ENCODE measurements around the gene RFT1. TPM values are rescaled to one million over a fixed set of nuclear protein-coding genes. Genes with fewer than 3 reads are reported as not detected.

Gene RFT1
- total RNA-seq, 4 donors from 2014 or later, result 9.0 to 19.8 (median 10.8) TPM

GRCh38 chr3:53097887-53098286 lies 32.3 kb downstream of the RFT1 start:
- Histone ChIP-seq H3K27me3 (no peaks in the 10 kb centered on the region), H3K27ac (no peak overlapping the region), H3K4me3 (no peak overlapping the region), H3K36me3 (peaks cover 0 to 48% (median 0%) of the 10 kb centered on the region in 3 donors), H3K9me3 (no peaks in the 10 kb centered on the region), H3K4me1 (no peaks in the 10 kb centered on the region)
- no peak for DNase-seq
- TF ChIP-seq CTCF (IDR thresholded peaks at IDR 0.05) (no peak), POLR2A (IDR thresholded peaks at IDR 0.05) (no peak)

GRCh38 chr3:53092942-53093341 lies 37.3 kb downstream of the RFT1 start:
- DNase-seq, result no peak
- Histone ChIP-seq H3K27ac (no peak overlapping the region), H3K4me1 (no peaks in the 10 kb centered on the region), H3K4me3 (no peak overlapping the region), H3K9me3 (no peaks in the 10 kb centered on the region), H3K27me3 (no peaks in the 10 kb centered on the region), H3K36me3 (peaks cover 0 to 45% (median 0%) of the 10 kb centered on the region in 3 donors)
- TF ChIP-seq CTCF (IDR thresholded peaks at IDR 0.05) (no peak), POLR2A (IDR thresholded peaks at IDR 0.05) (no peak)

GRCh38 chr3:53092216-53092615 lies 38.0 kb downstream of the RFT1 start:
- no peak for DNase-seq
- H3K4me3 ChIP-seq, result no peak overlapping the region
- H3K4me1 ChIP-seq, result no peaks in the 10 kb centered on the region
- H3K27me3 ChIP-seq, result no peaks in the 10 kb centered on the region
- TF ChIP-seq CTCF (IDR thresholded peaks at IDR 0.05), result no peak
- no peak for TF ChIP-seq POLR2A (IDR thresholded peaks at IDR 0.05)
- H3K9me3 ChIP-seq, result no peaks in the 10 kb centered on the region
- H3K27ac ChIP-seq, result no peak overlapping the region
- H3K36me3 ChIP-seq, result peaks cover 0 to 45% (median 0%) of the 10 kb centered on the region in 3 donors

GRCh38 chr3:53091011-53091410 lies 39.2 kb downstream of the RFT1 start:
- H3K4me1 ChIP-seq, result no peaks in the 10 kb centered on the region
- no peaks in the 10 kb centered on the region for H3K9me3 ChIP-seq
- no peak overlapping the region for H3K4me3 ChIP-seq
- no peaks in the 10 kb centered on the region for H3K27me3 ChIP-seq
- no peak for DNase-seq
- no peak overlapping the region for H3K27ac ChIP-seq
- H3K36me3 ChIP-seq, result peaks cover 0 to 45% (median 0%) of the 10 kb centered on the region in 3 donors
- TF ChIP-seq CTCF (IDR thresholded peaks at IDR 0.05), result no peak

GRCh38 chr3:53089511-53089910 lies 40.7 kb downstream of the RFT1 start:
- H3K27me3 ChIP-seq, result no peaks in the 10 kb centered on the region
- TF ChIP-seq CTCF (IDR thresholded peaks at IDR 0.05) (no peak), POLR2A (IDR thresholded peaks at IDR 0.05) (no peak)
- no peaks in the 10 kb centered on the region for H3K9me3 ChIP-seq
- H3K4me1 ChIP-seq, result no peaks in the 10 kb centered on the region
- DNase-seq, result no peak
- no peak overlapping the region for H3K4me3 ChIP-seq
- H3K36me3 ChIP-seq, result peaks cover 0 to 44% (median 0%) of the 10 kb centered on the region in 3 donors
- no peak overlapping the region for H3K27ac ChIP-seq

- no peaks in the 10 kb centered on the region for H3K9me3 ChIP-seq
- no peak overlapping the region for H3K27ac ChIP-seq
- H3K27me3 ChIP-seq, result no peaks in the 10 kb centered on the region
- no peak overlapping the region for H3K4me3 ChIP-seq
- TF ChIP-seq POLR2A (IDR thresholded peaks at IDR 0.05), result no peak
- TF ChIP-seq CTCF (IDR thresholded peaks at IDR 0.05), result no peak
- DNase-seq, result no peak
- H3K36me3 ChIP-seq, result peaks cover 0 to 8% (median 0%) of the 10 kb centered on the region in 3 donors
- H3K4me1 ChIP-seq, result no peaks in the 10 kb centered on the region
Measured at GRCh38 chr3:53085476-53085875, 44.8 kb downstream of the RFT1 start.
